ENCODE measurements around the gene FMNL2.

Gene FMNL2

DNA sequence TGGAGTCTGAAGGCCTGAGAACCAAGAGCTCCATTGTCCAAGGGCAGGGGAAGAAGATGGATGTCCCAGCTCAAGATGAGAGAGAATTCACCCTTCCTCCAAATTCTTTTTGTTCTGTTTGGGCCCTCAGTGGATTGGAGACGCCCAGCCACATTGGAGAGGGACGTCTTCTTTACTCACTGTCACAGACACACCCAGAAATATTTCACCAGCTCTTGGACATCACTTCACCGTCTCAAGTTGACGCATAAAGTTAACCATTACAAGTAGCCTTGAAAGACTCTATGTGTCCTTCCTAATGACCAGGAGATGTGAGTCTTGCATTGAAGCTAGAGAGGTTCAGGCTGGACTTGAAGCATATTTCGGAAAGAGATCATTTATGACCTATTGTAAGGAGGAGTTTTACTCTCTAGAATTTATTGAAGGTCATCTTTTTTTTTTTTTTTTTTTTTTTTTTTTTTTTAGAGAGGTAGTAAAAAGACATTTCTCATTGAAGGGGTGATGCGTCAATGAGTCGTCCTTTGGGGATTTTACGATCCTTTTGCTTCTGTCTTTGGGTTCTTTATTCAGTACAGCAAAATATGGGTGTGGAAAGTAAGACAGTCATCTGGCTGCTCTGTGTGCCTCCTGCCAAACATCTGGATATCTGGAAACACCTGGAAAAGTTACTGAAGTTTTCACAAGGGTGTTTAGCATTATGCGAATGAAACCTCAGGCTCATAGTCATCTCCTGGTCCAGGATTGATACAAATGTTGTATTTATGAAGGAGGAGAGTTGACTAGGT lies 264.2 kb downstream of the FMNL2 start:
- DNase-seq: no peak

DNA sequence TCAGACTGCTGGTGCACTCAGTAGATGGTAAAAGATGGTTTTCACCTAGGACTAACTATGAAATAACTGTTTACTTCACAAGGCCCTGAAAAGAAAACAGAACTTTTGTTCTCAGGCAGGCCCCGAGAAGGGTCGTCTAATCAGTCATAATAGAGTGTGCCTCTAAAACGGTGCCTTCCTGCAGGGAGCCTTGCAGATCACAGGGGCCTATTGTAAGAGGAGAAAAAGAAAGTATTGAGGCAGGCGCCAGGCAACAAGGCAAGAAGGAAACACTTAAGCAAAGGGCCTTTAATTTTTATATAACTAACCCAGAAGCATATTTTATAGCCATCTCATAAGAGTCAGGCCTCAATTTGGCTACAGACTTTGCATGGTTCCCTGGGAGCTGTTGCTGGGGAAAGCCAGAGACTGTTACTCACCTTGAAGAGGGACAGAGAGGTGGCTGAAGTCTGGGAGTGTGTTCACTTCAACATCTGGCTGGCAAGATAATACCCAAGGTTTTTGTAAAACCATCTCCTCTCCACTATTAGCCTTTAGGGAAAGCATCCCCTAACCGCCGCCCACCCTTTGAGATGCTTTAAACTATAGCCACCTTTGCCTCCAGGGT lies 265.2 kb downstream of the FMNL2 start:
- no peak for DNase-seq

DNA sequence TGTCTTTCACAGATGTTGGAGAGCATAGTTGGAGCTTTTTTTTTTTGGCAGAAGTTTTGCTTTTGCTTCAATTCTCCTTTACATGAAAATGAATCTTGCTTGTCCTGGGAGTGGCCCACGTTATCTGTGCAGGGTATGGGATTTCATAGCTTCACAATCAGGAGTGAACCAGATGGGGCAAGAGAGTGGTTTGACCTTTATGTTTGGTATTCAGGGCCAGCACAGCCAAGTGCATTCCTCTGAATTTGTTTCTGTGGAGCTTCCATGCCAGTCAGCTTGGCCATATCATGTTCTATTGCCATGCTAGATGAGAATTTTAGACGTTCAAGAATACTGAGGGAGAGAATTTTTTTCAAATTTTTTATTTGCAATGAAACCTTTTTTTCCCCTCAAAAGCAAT lies 265.7 kb downstream of the FMNL2 start:
- no peak for DNase-seq

DNA sequence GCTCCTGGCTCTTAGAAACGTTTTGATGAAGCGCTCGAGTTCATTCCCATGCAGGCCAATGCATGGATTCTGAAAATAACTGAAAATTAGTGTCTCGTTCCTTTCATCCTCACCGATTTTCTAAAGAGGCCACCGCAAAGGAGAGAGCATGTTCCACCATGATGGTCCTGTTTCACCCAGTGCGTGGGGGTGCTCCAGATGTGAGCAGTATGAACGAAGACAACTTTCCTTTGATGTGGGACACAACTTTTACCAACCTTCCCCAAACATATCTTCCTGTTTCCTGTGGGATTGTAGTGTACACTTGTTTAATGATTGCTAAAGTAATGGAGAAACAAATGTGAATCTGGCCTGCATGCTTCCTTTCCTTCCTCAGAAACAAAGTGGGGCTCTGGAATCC lies 267.8 kb downstream of the FMNL2 start:
- DNase-seq: no peak

DNA sequence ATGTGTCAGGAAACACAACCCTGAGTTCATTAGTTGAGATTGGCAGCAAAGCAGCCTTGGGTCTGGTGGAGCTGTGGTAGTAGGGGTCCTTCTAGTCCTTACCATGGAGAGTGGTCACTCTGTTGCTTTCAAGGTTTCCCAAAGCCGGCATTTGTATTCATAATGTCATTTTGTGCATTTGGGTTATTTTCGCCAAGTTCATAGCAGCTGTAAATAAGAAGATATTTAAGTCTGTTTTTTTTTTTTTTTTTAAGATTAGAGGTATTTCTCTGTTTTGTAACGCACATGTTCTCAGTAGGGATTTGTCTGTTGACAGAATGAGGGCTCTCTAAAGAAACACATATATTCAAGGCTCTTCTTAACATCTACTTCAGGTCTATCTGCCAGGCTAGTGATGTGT lies 268.2 kb downstream of the FMNL2 start:
- no peak for DNase-seq

DNA sequence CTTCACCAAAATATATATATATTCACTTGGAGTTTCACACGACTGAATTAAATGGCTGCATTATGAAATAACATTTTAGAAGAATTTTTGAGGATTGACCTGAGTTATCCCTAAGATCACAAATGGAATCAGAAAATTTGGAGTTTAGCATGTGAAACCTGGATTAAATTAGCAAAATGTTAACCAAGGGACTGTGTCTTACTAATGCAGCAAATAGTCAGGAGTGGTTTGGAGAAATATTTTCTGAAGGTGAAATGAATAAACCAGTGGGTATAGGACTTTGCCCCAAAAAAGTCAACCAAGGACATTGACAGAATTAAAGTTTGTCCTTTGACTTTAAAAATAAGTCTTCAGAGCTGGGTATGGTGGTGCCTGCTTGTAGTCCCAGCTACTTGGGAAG lies 271.1 kb downstream of the FMNL2 start:
- DNase-seq: no peak

DNA sequence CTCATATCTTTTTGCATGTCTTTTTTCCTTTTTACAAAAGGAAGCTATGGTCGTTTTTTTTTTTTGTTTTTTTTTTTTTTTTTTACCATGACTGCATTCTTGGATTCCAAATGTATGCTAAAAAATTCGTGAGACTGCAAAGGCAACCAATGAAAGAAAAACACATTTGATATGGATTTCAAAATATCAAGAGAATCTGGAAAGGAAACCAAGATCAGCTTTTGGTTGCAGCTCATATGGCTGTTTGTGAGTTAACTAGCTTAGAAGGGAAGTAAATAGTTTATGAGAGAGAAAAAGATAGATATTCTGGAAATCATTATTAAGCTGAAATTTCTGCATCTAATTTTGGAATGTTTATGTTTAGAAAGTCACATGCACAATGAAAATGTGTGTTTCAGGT lies 272.0 kb downstream of the FMNL2 start:
- DNase-seq: no peak

DNA sequence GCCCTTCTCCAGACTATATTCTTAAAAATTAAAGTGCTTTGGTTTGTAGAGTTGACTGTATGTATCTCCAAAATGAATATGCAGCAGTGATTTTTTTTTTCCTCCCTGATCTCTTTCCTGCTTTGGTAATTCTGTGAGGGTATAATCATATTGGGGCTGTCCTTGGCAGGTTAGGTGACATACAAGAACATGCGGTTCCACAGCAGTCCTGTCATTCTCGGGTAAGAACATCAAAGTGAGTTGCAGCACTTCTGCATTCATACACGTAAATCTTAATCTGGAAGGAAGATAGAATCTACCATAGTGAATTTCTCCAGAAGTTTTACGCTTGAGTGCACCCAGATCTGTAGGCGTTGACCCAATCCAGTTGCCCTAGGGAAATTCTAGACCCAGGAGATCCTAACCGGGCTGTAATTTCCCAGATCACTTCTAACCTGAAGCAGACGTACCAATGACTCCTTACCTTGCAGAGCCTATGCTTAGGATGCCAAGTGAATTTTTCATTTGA lies 272.9 kb downstream of the FMNL2 start:
- no peak for DNase-seq

DNA sequence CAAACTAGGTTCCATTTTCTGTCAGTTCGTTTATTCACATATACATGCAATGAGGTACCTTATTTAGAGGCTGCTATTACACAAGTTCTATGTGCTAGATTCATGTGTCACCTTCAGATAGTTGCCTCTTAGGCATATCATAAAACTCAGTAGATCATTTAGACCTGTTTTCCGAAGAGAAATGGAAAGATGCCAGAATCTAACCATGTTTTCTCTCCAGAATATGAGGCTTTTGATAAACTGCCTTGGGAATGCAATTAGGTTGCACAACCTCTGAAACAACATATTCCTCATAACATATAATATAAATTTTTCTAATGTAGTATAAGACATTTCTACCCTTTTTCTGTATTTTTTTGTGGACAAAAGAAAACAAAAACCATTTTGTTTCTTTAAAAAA lies 274.2 kb downstream of the FMNL2 start:
- no peak for DNase-seq

DNA sequence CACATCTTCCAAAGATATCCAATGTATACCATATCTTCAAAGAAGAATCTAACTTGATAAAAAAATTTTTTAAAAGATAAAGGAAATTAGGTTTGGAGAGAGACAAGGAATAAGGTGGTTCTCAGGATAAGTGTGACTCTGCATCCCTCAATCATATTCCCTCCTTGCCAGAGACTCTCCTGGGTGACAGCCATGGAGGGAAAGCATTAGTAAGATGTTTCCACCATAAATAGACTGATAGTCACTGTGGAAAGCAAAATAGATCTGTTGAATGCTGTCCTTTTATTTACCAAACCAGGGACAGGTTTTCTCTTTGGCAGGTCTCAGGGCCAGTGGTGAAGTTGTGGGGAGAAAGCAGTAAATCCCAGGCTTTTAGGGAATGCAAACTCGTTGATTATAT lies 274.7 kb downstream of the FMNL2 start:
- no peak for DNase-seq

DNA sequence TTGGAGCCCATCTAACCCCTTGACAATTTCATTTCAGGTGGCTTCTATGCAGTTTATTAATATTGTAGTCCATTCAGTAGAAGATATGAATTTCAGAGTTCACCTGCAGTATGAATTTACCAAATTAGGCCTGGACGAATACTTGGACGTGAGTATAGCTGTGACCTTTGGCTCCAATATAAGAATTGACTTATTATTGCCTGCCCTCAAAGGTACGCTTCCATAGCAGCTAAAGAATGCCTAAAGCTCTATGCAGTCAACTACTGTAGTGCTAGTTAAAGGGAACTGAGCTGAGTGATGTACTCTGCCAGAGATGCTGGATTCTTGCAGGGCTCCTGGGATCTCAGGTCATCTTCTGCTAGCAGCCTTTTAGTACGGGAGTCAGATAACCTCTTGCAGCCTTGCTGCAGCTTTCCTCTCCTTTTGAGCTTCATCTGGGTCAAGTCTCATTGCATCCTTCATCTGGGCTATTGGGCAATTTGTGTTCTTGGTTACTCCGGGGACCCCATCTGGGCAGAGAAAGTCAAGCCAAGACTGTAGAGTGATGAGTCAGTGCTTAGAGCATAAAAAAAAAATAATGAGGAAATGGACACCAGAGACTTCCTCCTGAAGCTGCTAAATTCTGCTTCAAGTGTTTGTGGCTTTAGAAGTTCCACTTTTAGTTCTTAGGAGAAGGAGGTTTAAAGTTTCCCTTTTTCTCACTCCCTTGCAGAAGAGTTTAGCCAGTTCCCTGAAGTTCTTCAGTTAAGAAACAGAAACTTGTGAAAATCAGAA lies 276.7 kb downstream of the FMNL2 start:
- DNase-seq: peak; percentile 72

DNA sequence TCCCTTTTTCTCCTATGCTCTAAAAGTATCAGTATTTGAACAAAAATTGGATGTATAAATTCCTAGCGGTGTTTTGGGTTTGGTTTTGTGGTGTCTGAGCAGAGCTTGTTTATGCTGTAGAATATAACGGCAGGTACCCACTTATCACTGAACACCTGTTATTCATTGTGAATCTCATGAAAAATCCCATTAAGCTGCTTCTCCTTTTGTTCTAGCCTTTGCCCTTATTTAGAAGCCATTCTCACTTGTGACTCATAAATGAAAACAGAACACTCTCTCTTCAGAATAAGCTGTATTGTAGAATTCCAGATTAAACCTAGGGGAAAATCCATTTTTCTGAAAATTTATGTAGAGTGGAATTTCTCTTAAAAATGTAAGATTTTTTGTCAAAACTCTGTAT lies 278.3 kb downstream of the FMNL2 start:
- no peak for DNase-seq

DNA sequence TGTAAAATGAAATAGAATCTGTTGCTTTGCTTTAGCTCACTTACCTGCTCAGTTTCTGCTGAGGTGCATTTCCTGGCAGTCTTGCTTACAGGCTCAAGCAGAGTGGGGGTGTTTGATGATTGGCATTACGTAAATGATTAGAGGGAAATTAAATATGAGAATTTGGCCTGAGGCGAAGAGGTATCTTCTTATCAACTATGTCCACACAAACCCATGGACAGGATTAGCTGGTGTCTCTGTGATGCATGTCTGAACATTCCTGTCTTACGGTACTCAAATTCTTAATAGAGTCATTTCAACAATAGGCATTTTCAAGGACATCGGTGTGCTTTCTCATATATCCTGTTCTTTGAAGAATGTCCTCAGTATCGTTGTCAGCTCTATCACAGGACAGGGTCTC lies 280.2 kb downstream of the FMNL2 start:
- DNase-seq: no peak

DNA sequence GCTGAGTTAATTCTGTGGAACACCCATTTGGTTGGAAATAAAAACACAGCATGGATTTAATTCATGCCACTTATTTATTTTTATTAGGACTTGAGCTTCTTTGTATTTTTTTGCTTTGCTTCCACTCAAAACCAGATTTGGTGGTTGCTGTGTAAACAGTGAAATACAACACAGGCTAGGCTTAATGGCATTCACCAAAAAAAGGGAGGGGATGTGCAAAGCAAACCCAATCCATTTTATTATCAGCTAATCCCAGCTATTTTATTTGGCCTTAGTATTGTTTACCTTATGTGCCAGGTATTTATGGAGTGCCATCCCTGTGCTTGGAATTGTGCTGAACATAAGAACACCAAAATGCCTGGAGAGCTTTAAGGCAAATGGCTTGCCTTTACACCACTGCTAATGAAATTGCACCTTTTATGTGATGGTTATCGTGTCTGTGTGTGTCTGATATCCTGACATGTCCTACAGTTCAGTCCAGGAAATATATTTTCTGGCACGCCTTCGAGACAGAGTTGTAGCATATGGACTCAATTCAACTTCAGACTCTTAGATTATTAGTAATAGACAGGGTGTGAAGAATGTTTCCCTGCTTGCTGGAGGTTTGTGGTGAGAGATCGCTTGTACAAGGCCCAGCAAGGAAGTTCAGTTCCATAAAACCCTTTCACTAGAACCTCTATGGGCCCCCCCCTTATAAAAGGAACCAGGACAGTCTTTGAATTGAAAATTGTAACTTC lies 282.6 kb downstream of the FMNL2 start:
- DNase-seq: no peak

DNA sequence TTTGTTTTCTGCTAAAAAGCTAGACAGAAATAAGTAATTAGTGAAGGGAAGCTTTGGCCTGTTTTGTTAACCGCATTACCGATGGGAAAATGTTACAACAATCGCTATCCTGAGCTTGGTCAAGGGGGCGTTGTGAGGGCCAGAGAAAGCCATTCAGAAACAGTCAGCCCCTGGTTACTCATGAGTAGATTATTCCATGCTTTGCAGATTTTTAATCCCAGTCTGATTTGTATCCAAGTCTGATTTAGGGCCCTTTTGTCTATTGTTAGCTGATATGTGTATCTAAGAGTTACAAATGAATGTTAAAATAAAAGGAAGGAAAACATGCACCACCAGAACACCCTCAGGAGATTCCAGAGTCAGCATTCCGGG lies 283.2 kb downstream of the FMNL2 start:
- DNase-seq: no peak

DNA sequence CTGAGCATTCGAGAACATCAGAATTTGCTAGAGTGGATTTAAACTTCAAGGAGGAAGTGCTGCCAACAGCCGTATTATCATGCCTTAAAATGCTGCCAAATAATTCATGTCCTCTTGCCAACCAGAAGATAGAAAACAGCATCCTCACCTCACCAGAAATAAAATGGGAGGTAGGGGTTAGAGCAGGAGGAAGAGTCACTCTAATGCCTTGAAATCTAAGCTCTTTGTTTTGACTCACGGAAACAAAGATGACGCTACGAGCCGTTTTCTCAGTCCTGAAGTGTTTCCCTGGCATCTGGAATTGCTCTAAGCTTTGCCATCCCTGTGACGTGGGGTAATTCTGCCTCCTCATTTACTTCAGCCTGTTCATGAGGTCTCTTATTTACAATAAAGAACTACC lies 285.2 kb downstream of the FMNL2 start:
- no peak for DNase-seq

DNA sequence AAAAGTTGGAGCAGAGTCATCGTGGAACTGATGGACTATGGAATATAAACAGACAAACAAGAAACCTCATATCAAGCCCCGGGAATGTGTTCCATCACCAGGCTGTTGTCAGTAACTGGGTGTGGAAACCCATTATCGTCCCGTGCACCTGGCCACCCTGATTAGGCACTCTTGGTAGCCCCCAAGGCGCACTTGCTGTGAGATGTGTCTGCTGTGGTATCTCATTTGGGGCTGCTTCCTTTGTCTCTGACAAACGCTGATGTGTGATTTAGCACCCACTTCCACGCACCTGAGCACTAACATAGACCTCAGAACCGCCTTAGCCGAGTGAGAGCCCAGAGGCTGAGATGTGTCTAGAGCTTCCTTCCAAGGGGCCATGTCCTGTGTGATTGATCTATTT lies 286.0 kb downstream of the FMNL2 start:
- no peak for DNase-seq

DNA sequence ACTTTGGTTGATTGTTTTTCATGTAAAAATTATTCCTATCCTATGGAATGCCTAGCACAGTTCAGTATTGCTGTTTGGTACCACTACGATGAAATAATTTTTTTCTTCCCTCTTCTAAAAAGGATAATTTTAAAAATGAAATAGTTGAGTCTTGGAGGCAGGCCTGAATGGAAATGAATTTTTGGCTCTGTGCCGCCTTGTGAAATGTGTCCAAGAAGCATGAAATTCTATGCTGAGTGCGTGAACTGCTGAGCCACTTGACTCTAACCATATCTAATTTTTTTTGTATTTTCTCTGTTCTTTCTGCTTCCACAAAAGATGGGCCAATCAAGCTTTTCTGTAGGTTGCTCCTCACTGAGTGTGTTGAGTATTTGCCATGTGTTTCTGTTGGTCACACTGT lies 287.2 kb downstream of the FMNL2 start:
- DNase-seq: no peak

DNA sequence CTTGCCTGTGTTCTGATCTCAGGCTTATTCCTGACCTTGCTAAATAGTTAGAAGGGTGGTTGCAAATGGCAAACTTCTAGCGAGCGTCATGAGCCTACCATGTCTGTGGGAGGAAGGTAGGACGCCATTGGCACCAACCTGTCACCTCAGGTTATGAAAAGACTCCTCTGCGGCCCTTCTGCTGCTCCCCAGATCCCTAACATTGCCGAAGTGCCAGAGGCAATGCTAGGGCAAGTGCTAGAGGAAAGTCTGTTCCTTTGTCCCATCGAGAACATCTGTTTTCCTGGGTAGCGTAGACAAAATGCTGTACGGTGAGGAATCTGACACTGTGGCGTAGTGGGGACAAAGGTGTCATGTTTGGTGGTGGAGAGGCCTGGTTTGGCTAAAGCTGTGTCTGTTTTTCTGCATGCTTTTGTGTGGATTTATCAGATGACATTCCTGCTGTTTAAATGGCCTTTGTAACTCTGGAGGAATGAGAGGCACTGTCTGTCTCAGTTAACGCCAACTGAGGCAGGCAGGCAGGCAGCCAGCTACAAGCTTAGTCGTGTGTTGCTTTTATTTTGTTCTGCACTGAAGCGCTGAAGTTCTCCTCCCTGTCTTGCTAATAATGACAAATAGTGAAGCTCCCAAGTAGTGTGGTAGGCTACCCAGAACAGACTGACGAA lies 288.2 kb downstream of the FMNL2 start:
- no peak for DNase-seq

DNA sequence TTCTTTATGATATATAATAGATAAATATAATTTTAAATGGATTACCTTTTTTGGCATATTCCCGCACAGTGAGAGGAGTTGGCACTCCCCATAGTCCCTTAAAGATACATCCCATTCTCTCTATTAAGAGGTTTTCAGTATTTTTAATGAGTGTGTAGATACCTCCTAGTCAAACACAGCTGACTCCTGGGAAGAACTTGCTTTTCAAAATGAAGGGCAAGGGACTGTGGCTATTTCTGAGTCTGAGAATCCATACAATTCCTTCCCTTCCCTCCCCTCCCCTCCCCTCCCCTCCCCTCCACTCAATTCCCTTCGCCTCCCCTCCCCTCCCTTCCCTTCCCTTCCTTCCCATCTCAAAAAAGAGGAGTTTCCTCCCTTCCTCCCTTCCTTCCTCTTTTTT lies 288.8 kb downstream of the FMNL2 start:
- no peak for DNase-seq

DNA sequence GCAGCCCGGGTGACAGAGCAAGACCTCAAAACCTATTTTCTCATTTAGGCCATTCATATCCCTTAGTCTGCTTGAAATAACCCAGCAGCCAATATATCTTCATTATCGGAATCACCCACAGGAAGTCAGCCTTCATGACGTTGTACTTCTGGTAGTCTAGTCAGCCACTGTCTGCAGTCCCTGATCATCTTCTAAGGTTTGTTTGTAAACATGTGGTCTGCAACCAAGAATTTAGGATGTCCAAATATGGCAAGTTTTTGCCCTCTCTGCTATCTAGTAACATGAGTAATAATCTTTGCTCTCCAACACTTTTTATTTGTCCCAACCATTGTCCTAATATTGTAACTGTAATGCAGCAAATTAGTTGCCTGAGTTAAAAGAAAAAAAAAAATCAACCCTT lies 289.8 kb downstream of the FMNL2 start:
- no peak for DNase-seq

DNA sequence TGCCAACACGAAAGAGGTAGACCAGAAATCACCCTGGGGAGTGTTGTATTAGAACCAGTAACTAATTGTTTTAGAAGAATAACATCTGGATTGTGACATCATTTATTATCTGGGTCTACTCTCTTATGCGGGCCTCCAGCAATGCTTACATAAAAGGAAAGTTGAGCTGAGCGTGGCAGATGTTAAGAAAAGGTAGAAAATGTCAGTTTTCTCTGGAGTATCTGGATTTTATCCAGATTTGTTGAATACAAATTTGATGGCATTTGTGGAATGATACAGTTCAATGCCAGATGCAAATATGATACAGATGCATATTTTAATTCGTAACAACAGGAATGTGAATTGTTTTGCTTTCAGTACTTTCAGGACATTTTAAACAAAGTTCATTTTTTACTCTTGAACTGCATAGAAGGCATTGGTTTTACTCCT lies 292.0 kb downstream of the FMNL2 start:
- no peak for DNase-seq

All from KG1 (cell line).